Activated B cell treated with CpG ODN at 0.5 μM for 24 hours (primary cell): ENCODE results near the gene ZNF658. TPM values are rescaled to one million over a fixed set of nuclear protein-coding genes. Genes with fewer than 3 reads are reported as not detected.
"Not testable (repeated sequence)": the region's sequence is repeated elsewhere in the genome, so short reads cannot be mapped to it uniquely, and the experiment has no call there.

Experiments used
- ATAC-seq: fragments of 200-7000 bp; cut with Tn5 transposase; one replicate; pipeline ENCODE4 v1.10.0; 2021; ENCODE audit warnings: low read depth, mild to moderate bottlenecking, moderate library complexity
- CTCF ChIA-PET: fragments of 350-600 bp; sonication (Branson Sonifier 250); formaldehyde crosslinking; loops from one replicate; lab custom pipeline; 2021; ENCODE audit warnings: antibody characterized with exemption; lab: Charles Lee
- POLR2A ChIA-PET: fragments of 350-600 bp; sonication (Branson Sonifier 250); formaldehyde crosslinking; loops from one replicate; lab custom pipeline; 2021; ENCODE audit warnings: antibody characterized with exemption; lab: Charles Lee
- DNase-seq: peaks from one replicate; pipeline ENCODE4 v3.0.0; 2022
- H3K27ac Mint-ChIP-seq: one replicate; pipeline ENCODE4 v1.8.0; 2020; ENCODE audit warnings: mixed read lengths
- H3K27me3 Mint-ChIP-seq: one replicate; pipeline ENCODE4 v1.8.0; 2021; ENCODE audit warnings: mixed read lengths
- H3K36me3 Mint-ChIP-seq: one replicate; pipeline ENCODE4 v1.8.0; 2021; ENCODE audit warnings: low read depth, mixed read lengths
- H3K4me1 Mint-ChIP-seq: one replicate; pipeline ENCODE4 v1.8.0; 2021; ENCODE audit warnings: mixed read lengths
- H3K4me3 Mint-ChIP-seq: one replicate; pipeline ENCODE4 v1.8.0; 2020; ENCODE audit warnings: mild to moderate bottlenecking, mixed read lengths
- H3K9me3 Mint-ChIP-seq: one replicate; pipeline ENCODE4 v1.8.0; 2020; ENCODE audit warnings: mixed read lengths
- intact Hi-C: fragments of 100-400 bp; cut with micrococcal nuclease; formaldehyde crosslinking; loops from one replicate; pipeline ENCODE4 v1.15.1; 2024
- total RNA-seq: library from RNA; stranded (reverse); gene quantifications from 2 replicates; pipeline ENCODE4 v1.2.3, GENCODE V29; 2022

ZNF658 gene
- total RNA-seq, 1 donor from 2014 or later, result 4.7 TPM

GRCh38 chr9:66939878-66940830, 39.6 kb downstream of the ZNF658 start:
- CTCF ChIA-PET, H3K27me3 Mint-ChIP-seq, intact Hi-C loops, H3K27ac Mint-ChIP-seq, H3K4me3 Mint-ChIP-seq, DNase-seq, ATAC-seq, H3K36me3 Mint-ChIP-seq, POLR2A ChIA-PET, H3K4me1 Mint-ChIP-seq, H3K9me3 Mint-ChIP-seq: not testable (repeated sequence)

- H3K36me3 Mint-ChIP-seq, H3K27me3 Mint-ChIP-seq, intact Hi-C loops, H3K9me3 Mint-ChIP-seq, POLR2A ChIA-PET, DNase-seq, H3K27ac Mint-ChIP-seq, CTCF ChIA-PET, H3K4me1 Mint-ChIP-seq, H3K4me3 Mint-ChIP-seq, ATAC-seq: not testable (repeated sequence)
Observed at GRCh38 chr9:66942400-66943155, 42.1 kb downstream of the ZNF658 start.

DNA sequence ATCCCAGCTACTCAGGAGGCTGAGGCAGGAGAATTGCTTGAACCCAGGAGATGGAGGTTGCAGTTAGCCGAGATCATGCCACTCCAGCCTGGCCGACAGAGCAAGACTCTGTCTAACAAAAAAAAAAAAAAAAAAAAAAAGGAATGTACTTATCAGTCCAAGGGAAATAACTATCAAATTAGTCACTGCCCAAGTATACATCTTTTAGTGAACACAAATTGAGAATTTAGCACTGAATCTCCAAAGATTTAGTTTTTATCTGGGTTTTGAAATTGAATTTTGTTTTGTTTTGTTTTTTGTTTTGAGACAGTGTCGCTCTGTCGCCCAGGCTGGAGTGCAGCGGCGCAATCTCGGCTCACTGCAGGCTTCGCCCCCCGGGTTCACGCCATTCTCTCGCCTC, 52.1 kb downstream of the ZNF658 start:
- DNase-seq, H3K36me3 Mint-ChIP-seq, POLR2A ChIA-PET, CTCF ChIA-PET, H3K27ac Mint-ChIP-seq, H3K27me3 Mint-ChIP-seq, H3K9me3 Mint-ChIP-seq, ATAC-seq, intact Hi-C loops, H3K4me3 Mint-ChIP-seq, H3K4me1 Mint-ChIP-seq: not testable (repeated sequence)

Other genes starting within 250 kb of the ZNF658 start
- not detected in 2 replicates for gene SPATA31A3, start 91.8 kb downstream of the ZNF658 start, total RNA-seq